Dedifferentiated amniotic fluid mesenchymal stem cell (primary cell): Measurements from ENCODE around the gene FRMD6.
A peak's percentile ranks its signal among the peaks of the same experiment; 100 is the strongest.
"Not testable (repeated sequence)": the region's sequence is repeated elsewhere in the genome, so short reads cannot be mapped to it uniquely, and the experiment has no call there.

ENCODE experiments used
- DNase-seq: peaks from one replicate; pipeline ENCODE4 v3.0.0-alpha.2; 2016; ENCODE audit errors: extremely low spot score

The FRMD6 gene

DNA sequence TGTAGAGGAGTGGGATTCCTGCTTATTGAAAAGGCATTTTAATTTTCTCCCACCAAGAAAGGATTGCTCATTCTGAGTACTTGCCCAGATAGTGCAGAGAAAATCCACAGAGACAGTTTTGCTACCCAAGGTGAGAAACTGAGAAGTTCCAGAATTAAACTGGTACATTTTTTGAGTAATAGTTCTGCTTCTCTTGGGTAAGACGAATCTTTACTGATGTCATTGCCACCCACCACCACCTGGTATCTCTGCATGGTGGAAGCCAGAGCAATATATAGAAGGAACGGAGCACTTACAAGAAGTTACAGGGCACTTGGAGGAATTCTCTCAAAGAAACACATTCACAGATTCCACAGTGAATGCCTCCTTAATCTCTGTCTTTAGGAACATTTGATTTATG is 20.7 kb upstream of the FRMD6 start:
- no peak for DNase-seq

GRCh38 chr14:51633298-51633697 is 18.4 kb upstream of the FRMD6 start:
- DNase-seq = not testable (repeated sequence)

DNA sequence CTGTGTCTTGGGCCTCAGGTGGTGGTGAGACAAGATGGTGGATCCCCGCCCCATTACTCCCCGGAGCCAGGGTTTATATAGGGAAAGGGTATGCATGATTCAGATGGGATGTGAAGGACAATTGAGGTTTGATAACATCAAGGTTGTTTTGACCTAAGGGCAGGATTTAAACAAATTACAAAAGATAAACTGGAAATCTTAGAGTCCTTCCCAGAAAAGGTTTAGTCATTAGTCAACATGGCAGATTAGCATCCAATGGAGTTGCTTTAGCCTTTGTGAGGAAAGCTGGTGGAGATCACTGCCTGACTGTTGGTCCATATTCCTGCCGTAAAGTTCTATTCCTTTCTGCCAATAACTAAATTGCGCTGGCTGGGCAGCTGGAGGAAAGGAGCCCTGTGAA is 15.6 kb upstream of the FRMD6 start:
- DNase-seq = no peak

DNA sequence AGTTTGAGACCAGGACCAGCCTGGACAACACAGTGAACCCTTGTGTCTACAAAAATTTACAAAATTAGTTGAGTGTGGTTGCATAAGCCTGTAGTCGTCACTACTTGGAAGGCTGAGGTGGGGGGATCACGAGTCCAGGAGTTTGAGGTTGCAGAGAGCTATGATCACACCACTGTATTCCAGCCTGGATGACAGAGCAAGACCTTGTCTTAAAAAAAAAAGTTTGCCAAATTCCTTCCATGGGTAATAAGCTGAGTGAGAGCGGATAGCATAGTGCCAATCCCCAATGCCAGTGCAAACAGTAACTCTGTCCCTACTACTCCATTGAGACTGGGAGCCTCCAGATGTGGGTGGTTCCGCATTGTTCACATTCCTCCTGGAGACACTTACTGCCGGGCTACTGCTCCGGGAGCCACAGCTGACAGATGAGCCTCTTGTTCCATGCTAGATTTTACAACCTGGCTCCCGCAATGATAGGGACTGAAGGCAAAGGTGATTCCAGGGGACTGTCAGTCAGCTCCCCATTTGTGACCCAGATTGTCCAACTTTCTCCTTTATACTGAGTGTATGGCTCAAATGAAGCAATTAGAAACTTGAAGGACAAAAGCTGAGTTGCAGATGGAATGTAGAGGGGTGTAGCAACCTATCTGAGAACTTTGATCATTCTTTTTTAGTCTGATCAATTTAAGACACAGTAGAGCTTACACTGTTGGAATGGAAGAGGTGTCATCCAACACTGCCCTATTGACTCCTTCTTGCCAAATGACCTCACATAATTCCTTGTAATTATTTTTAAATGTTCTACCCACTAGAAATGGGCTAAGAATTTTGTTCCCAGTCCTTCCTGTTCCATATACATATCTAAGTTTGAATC is 13.4 kb upstream of the FRMD6 start:
- peak; percentile 50 for DNase-seq

- DNase-seq = no peak
Measured at GRCh38 chr14:51639668-51640316, 11.9 kb upstream of the FRMD6 start.

DNA sequence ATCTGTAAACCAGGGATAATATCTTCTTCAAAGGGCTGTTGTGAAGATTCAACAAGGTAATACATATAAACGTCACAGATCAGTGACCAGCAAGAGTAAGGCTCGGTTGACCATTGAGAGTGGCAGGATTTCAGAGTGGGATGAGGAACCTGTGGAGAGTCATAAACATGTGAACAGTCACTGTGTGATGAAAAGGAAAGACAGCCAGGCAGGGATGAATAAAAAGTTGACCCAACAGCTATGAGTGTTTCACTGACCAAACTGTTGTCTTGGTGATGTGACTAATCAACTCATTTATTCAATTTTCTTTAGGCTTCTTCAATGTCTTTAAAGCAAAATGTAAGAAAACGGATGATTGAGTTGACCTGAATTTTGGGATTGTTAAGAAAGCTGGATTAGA is 8.6 kb upstream of the FRMD6 start:
- no peak for DNase-seq

- no peak for DNase-seq
Measured at GRCh38 chr14:51644217-51644933, 7.3 kb upstream of the FRMD6 start.

GRCh38 chr14:51648296-51648695 is 3.4 kb upstream of the FRMD6 start:
- DNase-seq = no peak

- no peak for DNase-seq
Measured at GRCh38 chr14:51650716-51651387, 858 bp upstream of the FRMD6 start.

- DNase-seq = no peak
Measured at GRCh38 chr14:51652168-51653078, 713 bp downstream of the FRMD6 start.

- peak; percentile 69 for DNase-seq
Measured at GRCh38 chr14:51653079-51653774, 1.5 kb downstream of the FRMD6 start.

DNA sequence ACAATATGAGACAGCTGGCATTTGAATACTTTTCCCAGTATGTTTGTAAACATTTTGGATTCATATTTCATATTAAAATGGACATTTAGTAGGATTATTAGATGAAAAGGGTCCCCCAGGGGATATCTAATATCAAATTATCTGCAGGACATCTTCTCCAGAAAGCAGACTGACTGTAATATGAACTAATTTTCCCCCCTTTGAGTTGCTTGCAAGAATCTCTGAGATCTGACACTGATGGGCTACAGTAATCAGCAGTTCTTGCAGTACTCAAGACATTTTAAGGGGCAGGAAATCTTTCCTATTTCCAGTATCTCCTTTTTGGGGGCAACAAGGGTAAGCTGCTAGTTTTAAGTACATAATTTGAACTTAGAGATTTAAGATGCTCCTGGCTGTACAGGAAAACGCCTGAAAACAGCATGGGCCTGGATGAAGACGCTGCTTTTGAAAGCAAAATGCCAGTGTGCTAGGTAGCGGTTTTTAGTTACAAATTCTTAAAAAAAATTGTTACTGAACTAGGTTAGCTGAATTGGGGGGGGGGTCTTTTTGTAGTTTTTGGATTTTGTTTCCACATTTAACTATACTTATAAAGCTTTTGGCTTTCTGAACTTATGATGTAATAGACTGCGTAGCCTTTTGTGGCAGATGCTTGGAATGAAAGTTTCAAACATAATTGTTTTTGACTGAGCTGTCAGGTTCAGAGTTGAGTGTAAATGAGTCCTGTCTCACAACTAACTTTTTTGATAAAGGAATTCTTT is 2.2 kb downstream of the FRMD6 start:
- no peak for DNase-seq

DNA sequence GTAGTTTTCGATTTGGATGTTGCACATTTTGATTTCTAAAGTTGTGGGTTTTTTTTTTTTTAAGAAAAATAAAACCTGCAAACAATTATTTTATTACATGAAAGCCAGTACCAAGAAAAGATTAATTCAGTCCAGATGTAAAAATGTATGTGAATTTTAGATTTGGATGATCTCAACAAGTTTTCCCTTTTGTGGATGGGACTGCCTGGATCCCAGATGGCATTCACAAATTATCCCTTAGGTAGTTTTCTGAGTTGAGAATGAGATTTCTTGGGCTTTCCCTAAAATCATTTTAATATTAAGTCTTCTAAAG is 2.8 kb downstream of the FRMD6 start:
- DNase-seq = peak; percentile 64

DNA sequence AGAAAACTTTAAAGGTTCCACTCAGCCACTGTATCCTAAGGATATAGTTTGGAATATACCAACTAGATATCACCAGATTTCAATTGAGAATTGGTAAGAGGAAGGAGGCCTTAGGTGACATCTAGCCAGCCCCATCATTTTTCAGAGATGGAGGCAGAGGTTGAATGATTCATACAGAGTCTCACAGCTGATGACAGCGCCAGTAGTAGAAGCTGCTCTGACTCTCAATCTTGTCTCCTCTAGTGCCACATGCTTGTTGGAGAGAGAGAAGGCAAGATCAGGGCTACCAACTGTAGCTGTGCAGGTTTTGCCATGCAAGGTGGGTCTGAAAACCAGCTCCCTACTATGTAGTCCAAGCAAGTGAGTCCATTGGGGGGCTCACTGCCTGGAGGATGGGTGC is 6.1 kb downstream of the FRMD6 start:
- no peak for DNase-seq

- no peak for DNase-seq
Measured at GRCh38 chr14:51658441-51659173, 6.9 kb downstream of the FRMD6 start.

DNA sequence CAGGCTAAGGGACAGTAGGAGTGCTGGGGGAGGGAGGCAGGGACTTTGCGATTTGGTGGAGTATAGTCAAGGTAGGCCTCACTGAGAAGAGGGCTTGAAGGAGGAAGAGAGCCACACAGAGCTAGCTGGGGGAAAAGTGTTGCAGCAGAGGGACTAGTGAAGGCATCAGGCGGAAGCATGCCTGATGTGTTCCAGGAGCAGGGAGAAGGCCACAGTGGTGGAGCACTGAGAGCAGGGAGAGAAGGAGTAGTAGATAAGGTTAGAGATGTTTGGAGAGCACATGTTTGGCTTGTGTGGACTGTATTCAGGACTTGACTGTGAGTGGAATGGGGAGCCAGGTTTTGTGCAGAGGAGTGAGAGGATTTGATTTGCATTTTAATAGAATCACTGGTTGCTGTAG is 9.0 kb downstream of the FRMD6 start:
- DNase-seq = no peak

DNA sequence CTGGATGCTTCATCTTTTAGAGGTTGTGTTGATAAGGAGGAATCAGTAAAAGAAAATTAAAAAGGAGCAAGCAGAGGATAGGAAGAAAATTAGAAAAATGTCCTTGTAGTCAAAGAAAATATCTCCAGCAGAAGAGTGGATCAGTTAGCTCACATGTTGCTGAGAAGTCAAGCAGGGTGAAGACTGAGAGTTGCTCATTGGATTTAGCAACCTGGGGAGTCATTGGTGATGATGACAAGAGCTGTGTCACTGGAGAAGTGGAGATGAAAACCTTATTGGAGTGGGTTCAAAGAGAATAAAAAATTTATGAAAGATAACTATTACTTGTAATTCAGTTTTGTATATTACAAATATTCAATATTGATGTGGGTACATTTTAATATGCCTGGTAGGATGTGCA is 9.8 kb downstream of the FRMD6 start:
- DNase-seq = no peak

GRCh38 chr14:51663783-51664326 is 12.1 kb downstream of the FRMD6 start:
- no peak for DNase-seq

DNA sequence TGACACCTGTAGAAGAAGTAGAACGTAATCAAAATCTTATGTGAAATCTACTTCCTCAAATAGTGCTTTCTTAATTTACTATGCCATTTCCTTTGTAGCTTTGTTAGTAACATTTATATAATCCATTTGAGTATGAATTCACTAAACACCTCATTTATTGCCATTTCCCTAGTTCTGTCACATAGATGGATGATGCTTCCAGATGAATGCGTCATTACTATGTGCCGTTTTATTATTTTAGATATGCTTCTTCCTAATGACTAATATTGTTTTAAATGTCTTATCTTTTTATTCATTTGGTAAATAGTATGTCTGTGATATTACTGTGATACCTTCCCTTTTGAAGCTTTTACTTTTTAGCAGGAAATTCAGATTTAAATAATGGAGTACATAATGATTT is 14.4 kb downstream of the FRMD6 start:
- DNase-seq = no peak
